Liver (tissue), 3 donors: ENCODE data around the gene OBP2A.

Source experiments
- CTCF ChIP-seq: fragments of 150-350 bp; IDR thresholded peaks from 2 replicates; pipeline ENCODE4 v1.5.1; 2017; ENCODE audit warnings: improper control_type of control experiment, low read depth, low read length; ENCODE audit not compliant: missing input control
- HNF4A ChIP-seq, 2 donors: conservative IDR thresholded peaks; 2 replicates each; pipeline ENCODE4 v1.6.1; 2016; ENCODE audit warnings: antibody characterized with exemption in 2 of 2, mild to moderate bottlenecking in 2 of 2
- JUND ChIP-seq, 2 donors: IDR thresholded peaks; 2 replicates each; pipeline ENCODE4 v1.6.1; 2016; ENCODE audit warnings: antibody characterized with exemption in 2 of 2
- RAD21 ChIP-seq, 2 donors: IDR thresholded peaks; 2 replicates each; pipeline ENCODE4 v1.6.1; 2016; ENCODE audit warnings: antibody characterized with exemption in 2 of 2, mild to moderate bottlenecking in 2 of 2
- RXRA ChIP-seq, 2 donors: IDR thresholded peaks; 2 replicates each; pipeline ENCODE4 v1.6.1; 2017 to 2018; ENCODE audit warnings: antibody characterized with exemption in 2 of 2, mild to moderate bottlenecking in 1 of 2
- donor health status: healthy.
- donor health status: healthy.

DNA sequence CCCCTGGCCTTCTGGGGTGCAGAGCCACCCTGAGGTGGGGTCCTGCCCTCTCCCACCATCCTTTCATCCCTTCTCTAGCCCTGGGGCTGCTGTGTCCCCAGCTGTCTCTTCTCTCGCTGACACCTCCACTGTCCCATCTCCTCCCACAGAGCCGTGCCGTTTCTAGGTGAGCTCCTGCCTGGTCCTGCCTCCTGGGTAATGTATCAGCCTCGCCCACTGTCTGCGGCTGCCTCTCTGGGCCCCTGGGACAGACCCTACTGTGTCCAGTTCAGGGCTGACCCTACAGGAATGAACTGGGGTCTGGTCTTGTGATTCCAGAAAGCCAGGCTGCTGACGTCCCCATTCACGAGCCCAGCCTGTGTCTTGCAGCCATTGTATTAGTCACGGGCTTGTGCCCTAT, 19.7 kb downstream of the OBP2A start:
- TF ChIP-seq HNF4A (conservative IDR thresholded peaks at IDR 0.05), result no peak
- TF ChIP-seq CTCF, result no peak
- TF ChIP-seq RAD21 (IDR thresholded peaks at IDR 0.05), result no peak
- TF ChIP-seq RXRA (IDR thresholded peaks at IDR 0.05), result no peak
- no peak for TF ChIP-seq JUND (IDR thresholded peaks at IDR 0.05)
